ENCODE data around the gene CHD9.

The CHD9 gene

DNA sequence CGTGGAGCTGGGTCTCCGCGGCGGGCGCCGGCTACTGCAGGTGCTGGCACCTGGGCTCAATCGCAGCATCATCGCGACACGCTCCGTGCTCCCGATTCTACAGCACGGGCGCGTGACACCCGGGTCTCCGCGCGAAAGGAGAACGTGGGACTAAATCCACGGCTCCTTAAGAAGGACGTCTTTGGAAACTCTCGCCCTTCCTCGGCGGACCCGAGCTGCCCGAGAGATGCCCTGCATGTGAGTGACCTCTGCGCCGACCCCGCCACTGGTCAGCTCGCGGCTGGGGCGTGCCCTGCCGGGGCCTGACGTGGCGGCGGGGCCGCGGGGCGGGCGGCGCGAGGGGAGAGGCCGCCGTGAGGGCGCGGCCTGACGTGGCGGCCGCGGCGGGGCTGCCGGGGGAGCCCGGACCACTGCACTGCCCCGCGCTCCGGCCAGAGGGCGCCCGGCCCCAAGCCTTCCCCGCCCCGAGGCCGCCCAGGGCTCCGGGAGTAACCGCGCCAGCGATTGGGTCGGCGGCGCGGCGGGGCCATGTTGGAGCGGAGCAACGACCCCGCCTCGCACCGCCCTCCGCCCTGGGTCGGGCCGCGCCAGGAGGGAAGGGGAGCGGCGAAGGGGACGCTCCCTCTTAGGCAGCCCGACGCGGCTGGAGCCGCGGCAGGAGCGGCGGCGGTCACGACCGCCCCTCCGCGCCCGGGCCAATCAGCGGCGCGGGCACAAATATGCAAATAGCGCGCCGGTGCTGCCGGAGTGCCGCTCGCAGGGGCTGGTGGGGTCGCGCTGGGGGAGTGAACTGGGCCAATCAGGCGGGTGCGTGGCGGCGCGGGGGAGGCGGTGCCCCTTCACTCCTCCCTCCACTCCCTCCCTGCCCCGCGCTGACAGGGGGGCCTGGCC, 75.6 kb downstream of the CHD9 start (continued):
- no peak for TF ChIP-seq ZNF350 (tag by site-specific recombination; IDR thresholded peaks at IDR 0.05)
- no peak for TF ChIP-seq ZBTB20 (tag by site-specific recombination; IDR thresholded peaks at IDR 0.05)
- no peak for TF ChIP-seq ZBTB17 (tag by site-specific recombination; IDR thresholded peaks at IDR 0.05)
- TF ChIP-seq KLF10 (tag by site-specific recombination; IDR thresholded peaks at IDR 0.05): peak; percentile 87
- 0 out of 2 replicates have a peak, but pooled peaks have one; percentile 10 for TF ChIP-seq SP7 (tag by site-specific recombination; IDR thresholded peaks at IDR 0.05)
- TF ChIP-seq ZNF843 (tag by site-specific recombination; IDR thresholded peaks at IDR 0.05): 0 out of 2 replicates have a peak, but pooled peaks have one; percentile 38
- peak; percentile 66; the same call in 1 of the 2 replicates for TF ChIP-seq ZNF341 (tag by site-specific recombination; IDR thresholded peaks at IDR 0.05; ENCODE audit: low read depth)
- no peak for TF ChIP-seq ZNF292 (tag by site-specific recombination; IDR thresholded peaks at IDR 0.05; ENCODE audit: borderline replicate concordance, low read depth)
- TF ChIP-seq ZNF324 (tag by site-specific recombination; IDR thresholded peaks at IDR 0.05): no peak
- no peak for TF ChIP-seq ZNF394 (tag by site-specific recombination; IDR thresholded peaks at IDR 0.05; ENCODE audit: borderline replicate concordance)
- TF ChIP-seq ZNF335 (tag by site-specific recombination; conservative IDR thresholded peaks at IDR 0.05): peak; percentile 73
- TF ChIP-seq ZNF76 (tag by site-specific recombination; IDR thresholded peaks at IDR 0.05; ENCODE audit: borderline replicate concordance, low read depth): peak; percentile 66; the same call in 1 of the 2 replicates
- TF ChIP-seq, protein P1, sequence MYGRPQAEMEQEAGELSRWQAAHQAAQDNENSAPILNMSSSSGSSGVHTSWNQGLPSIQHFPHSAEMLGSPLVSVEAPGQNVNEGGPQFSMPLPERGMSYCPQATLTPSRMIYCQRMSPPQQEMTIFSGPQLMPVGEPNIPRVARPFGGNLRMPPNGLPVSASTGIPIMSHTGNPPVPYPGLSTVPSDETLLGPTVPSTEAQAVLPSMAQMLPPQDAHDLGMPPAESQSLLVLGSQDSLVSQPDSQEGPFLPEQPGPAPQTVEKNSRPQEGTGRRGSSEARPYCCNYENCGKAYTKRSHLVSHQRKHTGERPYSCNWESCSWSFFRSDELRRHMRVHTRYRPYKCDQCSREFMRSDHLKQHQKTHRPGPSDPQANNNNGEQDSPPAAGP (tag by site-specific recombination; IDR thresholded peaks at IDR 0.05): 0 out of 2 replicates have a peak, but pooled peaks have one; percentile 35
- TF ChIP-seq, protein P2, sequence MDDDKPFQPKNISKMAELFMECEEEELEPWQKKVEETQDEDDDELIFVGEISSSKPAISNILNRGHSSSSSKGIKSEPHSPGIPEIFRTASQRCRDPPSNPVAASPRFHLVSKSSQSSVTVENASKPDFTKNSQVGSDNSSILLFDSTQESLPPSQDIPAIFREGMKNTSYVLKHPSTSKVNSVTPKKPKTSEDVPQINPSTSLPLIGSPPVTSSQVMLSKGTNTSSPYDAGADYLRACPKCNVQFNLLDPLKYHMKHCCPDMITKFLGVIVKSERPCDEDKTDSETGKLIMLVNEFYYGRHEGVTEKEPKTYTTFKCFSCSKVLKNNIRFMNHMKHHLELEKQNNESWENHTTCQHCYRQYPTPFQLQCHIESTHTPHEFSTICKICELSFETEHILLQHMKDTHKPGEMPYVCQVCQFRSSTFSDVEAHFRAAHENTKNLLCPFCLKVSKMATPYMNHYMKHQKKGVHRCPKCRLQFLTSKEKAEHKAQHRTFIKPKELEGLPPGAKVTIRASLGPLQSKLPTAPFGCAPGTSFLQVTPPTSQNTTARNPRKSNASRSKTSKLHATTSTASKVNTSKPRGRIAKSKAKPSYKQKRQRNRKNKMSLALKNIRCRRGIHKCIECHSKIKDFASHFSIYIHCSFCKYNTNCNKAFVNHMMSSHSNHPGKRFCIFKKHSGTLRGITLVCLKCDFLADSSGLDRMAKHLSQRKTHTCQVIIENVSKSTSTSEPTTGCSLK (tag by site-specific recombination; IDR thresholded peaks at IDR 0.05): no peak
- TF ChIP-seq ZBTB21 (tag by site-specific recombination; IDR thresholded peaks at IDR 0.05): no peak
- peak; percentile 79 for TF ChIP-seq IKZF3 (tag by site-specific recombination; IDR thresholded peaks at IDR 0.05)
- no peak for TF ChIP-seq BCL11A (tag by site-specific recombination; IDR thresholded peaks at IDR 0.05; ENCODE audit: low read depth)
- no peak for TF ChIP-seq HOXD13 (CRISPR knock-in tag; IDR thresholded peaks at IDR 0.05; ENCODE audit: borderline replicate concordance)
- TF ChIP-seq ZNF610 (tag by site-specific recombination; IDR thresholded peaks at IDR 0.05; ENCODE audit: borderline replicate concordance): peak; percentile 96
- TF ChIP-seq, protein P3, sequence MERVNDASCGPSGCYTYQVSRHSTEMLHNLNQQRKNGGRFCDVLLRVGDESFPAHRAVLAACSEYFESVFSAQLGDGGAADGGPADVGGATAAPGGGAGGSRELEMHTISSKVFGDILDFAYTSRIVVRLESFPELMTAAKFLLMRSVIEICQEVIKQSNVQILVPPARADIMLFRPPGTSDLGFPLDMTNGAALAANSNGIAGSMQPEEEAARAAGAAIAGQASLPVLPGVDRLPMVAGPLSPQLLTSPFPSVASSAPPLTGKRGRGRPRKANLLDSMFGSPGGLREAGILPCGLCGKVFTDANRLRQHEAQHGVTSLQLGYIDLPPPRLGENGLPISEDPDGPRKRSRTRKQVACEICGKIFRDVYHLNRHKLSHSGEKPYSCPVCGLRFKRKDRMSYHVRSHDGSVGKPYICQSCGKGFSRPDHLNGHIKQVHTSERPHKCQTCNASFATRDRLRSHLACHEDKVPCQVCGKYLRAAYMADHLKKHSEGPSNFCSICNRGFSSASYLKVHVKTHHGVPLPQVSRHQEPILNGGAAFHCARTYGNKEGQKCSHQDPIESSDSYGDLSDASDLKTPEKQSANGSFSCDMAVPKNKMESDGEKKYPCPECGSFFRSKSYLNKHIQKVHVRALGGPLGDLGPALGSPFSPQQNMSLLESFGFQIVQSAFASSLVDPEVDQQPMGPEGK (tag by site-specific recombination; IDR thresholded peaks at IDR 0.05): peak; percentile 87
- TF ChIP-seq ZNF223 (tag by site-specific recombination; IDR thresholded peaks at IDR 0.05): no peak
- no peak for TF ChIP-seq ZNF416 (tag by site-specific recombination; IDR thresholded peaks at IDR 0.05)
- TF ChIP-seq ZFHX2 (tag by site-specific recombination; conservative IDR thresholded peaks at IDR 0.05): no peak; the same call in 1 of the 2 replicates
- TF ChIP-seq, protein P4, sequence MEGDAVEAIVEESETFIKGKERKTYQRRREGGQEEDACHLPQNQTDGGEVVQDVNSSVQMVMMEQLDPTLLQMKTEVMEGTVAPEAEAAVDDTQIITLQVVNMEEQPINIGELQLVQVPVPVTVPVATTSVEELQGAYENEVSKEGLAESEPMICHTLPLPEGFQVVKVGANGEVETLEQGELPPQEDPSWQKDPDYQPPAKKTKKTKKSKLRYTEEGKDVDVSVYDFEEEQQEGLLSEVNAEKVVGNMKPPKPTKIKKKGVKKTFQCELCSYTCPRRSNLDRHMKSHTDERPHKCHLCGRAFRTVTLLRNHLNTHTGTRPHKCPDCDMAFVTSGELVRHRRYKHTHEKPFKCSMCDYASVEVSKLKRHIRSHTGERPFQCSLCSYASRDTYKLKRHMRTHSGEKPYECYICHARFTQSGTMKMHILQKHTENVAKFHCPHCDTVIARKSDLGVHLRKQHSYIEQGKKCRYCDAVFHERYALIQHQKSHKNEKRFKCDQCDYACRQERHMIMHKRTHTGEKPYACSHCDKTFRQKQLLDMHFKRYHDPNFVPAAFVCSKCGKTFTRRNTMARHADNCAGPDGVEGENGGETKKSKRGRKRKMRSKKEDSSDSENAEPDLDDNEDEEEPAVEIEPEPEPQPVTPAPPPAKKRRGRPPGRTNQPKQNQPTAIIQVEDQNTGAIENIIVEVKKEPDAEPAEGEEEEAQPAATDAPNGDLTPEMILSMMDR (tag by site-specific recombination; IDR thresholded peaks at IDR 0.05): peak; percentile 5; the same call in 1 of the 2 replicates
- TF ChIP-seq ZNF169 (tag by site-specific recombination; IDR thresholded peaks at IDR 0.05): no peak
- peak; percentile 45; the same call in 1 of the 2 replicates for TF ChIP-seq ZNF561 (tag by site-specific recombination; IDR thresholded peaks at IDR 0.05; ENCODE audit: borderline replicate concordance)
- no peak for TF ChIP-seq ZBTB1 (tag by site-specific recombination; IDR thresholded peaks at IDR 0.05)
- TF ChIP-seq, protein P5, sequence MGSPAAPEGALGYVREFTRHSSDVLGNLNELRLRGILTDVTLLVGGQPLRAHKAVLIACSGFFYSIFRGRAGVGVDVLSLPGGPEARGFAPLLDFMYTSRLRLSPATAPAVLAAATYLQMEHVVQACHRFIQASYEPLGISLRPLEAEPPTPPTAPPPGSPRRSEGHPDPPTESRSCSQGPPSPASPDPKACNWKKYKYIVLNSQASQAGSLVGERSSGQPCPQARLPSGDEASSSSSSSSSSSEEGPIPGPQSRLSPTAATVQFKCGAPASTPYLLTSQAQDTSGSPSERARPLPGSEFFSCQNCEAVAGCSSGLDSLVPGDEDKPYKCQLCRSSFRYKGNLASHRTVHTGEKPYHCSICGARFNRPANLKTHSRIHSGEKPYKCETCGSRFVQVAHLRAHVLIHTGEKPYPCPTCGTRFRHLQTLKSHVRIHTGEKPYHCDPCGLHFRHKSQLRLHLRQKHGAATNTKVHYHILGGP (tag by site-specific recombination; IDR thresholded peaks at IDR 0.05): no peak
- TF ChIP-seq ZNF777 (tag by site-specific recombination; IDR thresholded peaks at IDR 0.05; ENCODE audit: borderline replicate concordance): no peak
- TF ChIP-seq SCRT2 (tag by site-specific recombination; IDR thresholded peaks at IDR 0.05): no peak
- no peak for TF ChIP-seq ZNF571 (tag by site-specific recombination; IDR thresholded peaks at IDR 0.05)
- TF ChIP-seq ZNF214 (tag by site-specific recombination; IDR thresholded peaks at IDR 0.05; ENCODE audit: borderline replicate concordance): no peak

Data from HEK293 (cell line).